ENCODE results near the gene WBP11.

The WBP11 gene

GRCh38 chr12:14841761-14842160 lies 38.5 kb upstream of the WBP11 start:
- FAIRE-seq (no peak), DNase-seq (ENCODE audit: insufficient read length) (no peak)
- no peak for TF ChIP-seq POLR2A (IDR thresholded peaks at IDR 0.05; ENCODE audit: low read depth, low read length)
- TF ChIP-seq POLR2AphosphoS5 (IDR thresholded peaks at IDR 0.05; ENCODE audit: low read depth, low read length), result no peak
- TF ChIP-seq TAF1 (IDR thresholded peaks at IDR 0.05; ENCODE audit: borderline replicate concordance, low read depth, low read length), result no peak

GRCh38 chr12:14840616-14841015 lies 37.3 kb upstream of the WBP11 start:
- FAIRE-seq, result no peak
- TF ChIP-seq TAF1 (IDR thresholded peaks at IDR 0.05; ENCODE audit: borderline replicate concordance, low read depth, low read length), result no peak
- TF ChIP-seq POLR2AphosphoS5 (IDR thresholded peaks at IDR 0.05; ENCODE audit: low read depth, low read length), result no peak
- no peak for TF ChIP-seq POLR2A (IDR thresholded peaks at IDR 0.05; ENCODE audit: low read depth, low read length)
- no peak for DNase-seq (ENCODE audit: insufficient read length)

GRCh38 chr12:14839262-14839661 lies 36.0 kb upstream of the WBP11 start:
- no peak for DNase-seq (ENCODE audit: insufficient read length)
- no peak for TF ChIP-seq TAF1 (IDR thresholded peaks at IDR 0.05; ENCODE audit: borderline replicate concordance, low read depth, low read length)
- no peak for TF ChIP-seq POLR2AphosphoS5 (IDR thresholded peaks at IDR 0.05; ENCODE audit: low read depth, low read length)
- TF ChIP-seq POLR2A (IDR thresholded peaks at IDR 0.05; ENCODE audit: low read depth, low read length), result no peak
- no peak for FAIRE-seq

GRCh38 chr12:14836336-14837210 lies 33.3 kb upstream of the WBP11 start:
- DNase-seq (ENCODE audit: insufficient read length) (no peak), FAIRE-seq (no peak)
- no peak for TF ChIP-seq TAF1 (IDR thresholded peaks at IDR 0.05; ENCODE audit: borderline replicate concordance, low read depth, low read length)
- no peak for TF ChIP-seq POLR2AphosphoS5 (IDR thresholded peaks at IDR 0.05; ENCODE audit: low read depth, low read length)
- no peak for TF ChIP-seq POLR2A (IDR thresholded peaks at IDR 0.05; ENCODE audit: low read depth, low read length)

GRCh38 chr12:14834509-14834908 lies 31.2 kb upstream of the WBP11 start:
- no peak for TF ChIP-seq TAF1 (IDR thresholded peaks at IDR 0.05; ENCODE audit: borderline replicate concordance, low read depth, low read length)
- TF ChIP-seq POLR2A (IDR thresholded peaks at IDR 0.05; ENCODE audit: low read depth, low read length), result no peak
- TF ChIP-seq POLR2AphosphoS5 (IDR thresholded peaks at IDR 0.05; ENCODE audit: low read depth, low read length), result no peak
- DNase-seq (ENCODE audit: insufficient read length) (no peak), FAIRE-seq (no peak)

GRCh38 chr12:14833952-14834351 lies 30.7 kb upstream of the WBP11 start:
- FAIRE-seq, result no peak
- TF ChIP-seq POLR2AphosphoS5 (IDR thresholded peaks at IDR 0.05; ENCODE audit: low read depth, low read length), result no peak
- no peak for TF ChIP-seq TAF1 (IDR thresholded peaks at IDR 0.05; ENCODE audit: borderline replicate concordance, low read depth, low read length)
- TF ChIP-seq POLR2A (IDR thresholded peaks at IDR 0.05; ENCODE audit: low read depth, low read length), result no peak
- DNase-seq (ENCODE audit: insufficient read length), result no peak

GRCh38 chr12:14833336-14833735 lies 30.1 kb upstream of the WBP11 start:
- no peak for TF ChIP-seq TAF1 (IDR thresholded peaks at IDR 0.05; ENCODE audit: borderline replicate concordance, low read depth, low read length)
- TF ChIP-seq POLR2A (IDR thresholded peaks at IDR 0.05; ENCODE audit: low read depth, low read length), result no peak
- no peak for TF ChIP-seq POLR2AphosphoS5 (IDR thresholded peaks at IDR 0.05; ENCODE audit: low read depth, low read length)
- DNase-seq (ENCODE audit: insufficient read length) (no peak), FAIRE-seq (no peak)

GRCh38 chr12:14828892-14829291 lies 25.6 kb upstream of the WBP11 start:
- FAIRE-seq (no peak), DNase-seq (ENCODE audit: insufficient read length) (no peak)
- TF ChIP-seq TAF1 (IDR thresholded peaks at IDR 0.05; ENCODE audit: borderline replicate concordance, low read depth, low read length) (no peak), POLR2A (IDR thresholded peaks at IDR 0.05; ENCODE audit: low read depth, low read length) (no peak), POLR2AphosphoS5 (IDR thresholded peaks at IDR 0.05; ENCODE audit: low read depth, low read length) (no peak)

GRCh38 chr12:14827043-14827442 lies 23.8 kb upstream of the WBP11 start:
- no peak for TF ChIP-seq POLR2AphosphoS5 (IDR thresholded peaks at IDR 0.05; ENCODE audit: low read depth, low read length)
- no peak for TF ChIP-seq TAF1 (IDR thresholded peaks at IDR 0.05; ENCODE audit: borderline replicate concordance, low read depth, low read length)
- TF ChIP-seq POLR2A (IDR thresholded peaks at IDR 0.05; ENCODE audit: low read depth, low read length), result no peak
- FAIRE-seq, result no peak
- no peak for DNase-seq (ENCODE audit: insufficient read length)

GRCh38 chr12:14826491-14826890 lies 23.2 kb upstream of the WBP11 start:
- TF ChIP-seq POLR2A (IDR thresholded peaks at IDR 0.05; ENCODE audit: low read depth, low read length), result no peak
- no peak for TF ChIP-seq TAF1 (IDR thresholded peaks at IDR 0.05; ENCODE audit: borderline replicate concordance, low read depth, low read length)
- no peak for TF ChIP-seq POLR2AphosphoS5 (IDR thresholded peaks at IDR 0.05; ENCODE audit: low read depth, low read length)
- DNase-seq (ENCODE audit: insufficient read length) (no peak), FAIRE-seq (no peak)

- no peak for FAIRE-seq
- TF ChIP-seq POLR2AphosphoS5 (IDR thresholded peaks at IDR 0.05; ENCODE audit: low read depth, low read length), result no peak
- no peak for TF ChIP-seq TAF1 (IDR thresholded peaks at IDR 0.05; ENCODE audit: borderline replicate concordance, low read depth, low read length)
- TF ChIP-seq POLR2A (IDR thresholded peaks at IDR 0.05; ENCODE audit: low read depth, low read length), result no peak
These were observed 22.0 kb upstream of the WBP11 start for GRCh38 chr12:14825256-14825655.

GRCh38 chr12:14824012-14824634 lies 20.8 kb upstream of the WBP11 start:
- DNase-seq (ENCODE audit: insufficient read length) (no peak), FAIRE-seq (no peak)
- TF ChIP-seq POLR2A (IDR thresholded peaks at IDR 0.05; ENCODE audit: low read depth, low read length), result no peak
- no peak for TF ChIP-seq TAF1 (IDR thresholded peaks at IDR 0.05; ENCODE audit: borderline replicate concordance, low read depth, low read length)
- no peak for TF ChIP-seq POLR2AphosphoS5 (IDR thresholded peaks at IDR 0.05; ENCODE audit: low read depth, low read length)

More at GRCh38 chr12:14825256-14825655, 22.0 kb upstream of the WBP11 start:
- no peak for DNase-seq (ENCODE audit: insufficient read length)

All from GM12892 (cell line).